Gastroesophageal sphincter (tissue), 3 donors: ENCODE results near the gene CLPTM1L.

ENCODE experiments used
- CTCF ChIP-seq, 4 experiments: fragments of 200-600 bp in 2 of 4; fragments of 450-650 bp in 2 of 4; sonication (generic) in 1 of 4; IDR thresholded peaks; one replicate each; pipeline ENCODE4 v1.5.1; 2017 to 2019; ENCODE audit warnings: antibody characterized with exemption in 4 of 4, mild to moderate bottlenecking in 2 of 4, moderate library complexity in 2 of 4
- EP300 ChIP-seq: sonication (generic); formaldehyde crosslinking; IDR thresholded peaks from one replicate; pipeline ENCODE4 v1.6.1; 2017; ENCODE audit warnings: antibody characterized with exemption, mild to moderate bottlenecking
- POLR2AphosphoS5 ChIP-seq: sonication (generic); formaldehyde crosslinking; IDR thresholded peaks from one replicate; pipeline ENCODE4 v1.6.1; 2017; ENCODE audit warnings: antibody characterized with exemption

GRCh38 chr5:1378096-1378495, 33.2 kb upstream of the CLPTM1L start:
- TF ChIP-seq POLR2AphosphoS5 = no peak
- TF ChIP-seq CTCF (IDR thresholded peaks at IDR 0.05) = no peak
- no peak for TF ChIP-seq EP300
